Endothelial cell of umbilical vein (primary cell): ENCODE measurements around the gene CSF3. TPM values are rescaled to one million over a fixed set of nuclear protein-coding genes. Genes with fewer than 3 reads are reported as not detected.

ENCODE experiments used
- BruUV-seq: library from RNA; stranded (reverse); fragments of 400-500 nt; replicated peaks from 2 replicates; lab custom pipeline; 2021; lab: Mats Ljungman, UMichigan
- CTCF ChIA-PET: fragments of 300-600, 350-600 bp; sonication (Branson Sonifier 250); formaldehyde crosslinking; loops from one replicate; lab custom pipeline; 2021; ENCODE audit warnings: antibody characterized with exemption, inconsistent platforms; lab: Charles Lee
- POLR2A ChIA-PET: fragments of 300-600, 350-600 bp; sonication (Branson Sonifier 250); formaldehyde crosslinking; loops from one replicate; lab custom pipeline; 2021; ENCODE audit warnings: antibody characterized with exemption, inconsistent platforms; lab: Charles Lee
- DNase-seq: peaks from one replicate; pipeline ENCODE4 v3.0.0-alpha.2; 2011; ENCODE audit warnings: low read depth, low spot score
- FAIRE-seq: peaks from 2 replicates; lab custom pipeline; 2011; peaks lifted over from hg19 to GRCh38; lab: Jason Lieb, UNC
- H2AFZ ChIP-seq: 2 replicates; pipeline ENCODE4 v1.6.0; 2012; ENCODE audit warnings: low read depth, low read length, control low read depth, inconsistent platforms
- H3K27ac ChIP-seq: 2 replicates; pipeline ENCODE4 v1.5.1; 2011; ENCODE audit warnings: low read depth, mild to moderate bottlenecking, control low read depth, low read length, moderate library complexity; ENCODE audit not compliant: insufficient read depth
- H3K27me3 ChIP-seq, 2 experiments: 2 replicates each; pipeline versions ENCODE4 v1.6.0 to v1.6.1; 2011; ENCODE audit warnings: low read length in 2 of 2, mixed read lengths in 1 of 2; ENCODE audit not compliant: control insufficient read depth in 2 of 2, insufficient read depth in 2 of 2
- H3K36me3 ChIP-seq, 2 experiments: 2 replicates in 1 of 2; 3 replicates in 1 of 2; pipeline ENCODE4 v1.5.1; 2011; ENCODE audit warnings: low read length in 2 of 2, mild to moderate bottlenecking in 1 of 2, moderate library complexity in 1 of 2; ENCODE audit not compliant: control insufficient read depth in 2 of 2, insufficient read depth in 2 of 2; ENCODE audit errors: extremely low read depth in 1 of 2
- H3K4me1 ChIP-seq: 3 replicates; pipeline ENCODE4 v1.5.1; 2011; ENCODE audit warnings: mild to moderate bottlenecking, low read length; ENCODE audit not compliant: control insufficient read depth, insufficient read depth; ENCODE audit errors: extremely low read depth
- H3K4me2 ChIP-seq: 2 replicates; pipeline ENCODE4 v1.6.1; 2011; ENCODE audit warnings: low read length, control low read depth, mixed read lengths; ENCODE audit not compliant: insufficient read depth
- H3K4me3 ChIP-seq, 3 experiments: fragments of 200-600 bp in 1 of 3; sonication (generic), shearing (Covaris generic) in 1 of 3; replicated peaks in 1 of 3; 2 replicates each; pipeline ENCODE4 v1.5.1; 2011 to 2016; ENCODE audit warnings: control low read depth in 3 of 3, low read length in 3 of 3, mild to moderate bottlenecking in 2 of 3, inconsistent platforms in 1 of 3, low read depth in 1 of 3, moderate library complexity in 1 of 3; ENCODE audit not compliant: insufficient read depth in 1 of 3
- H3K79me2 ChIP-seq: 2 replicates; pipeline ENCODE4 v1.6.0; 2012; ENCODE audit warnings: low read length, inconsistent platforms; ENCODE audit not compliant: control insufficient read depth, insufficient read depth
- H3K9ac ChIP-seq: replicated peaks from 2 replicates; pipeline ENCODE3; 2011; ENCODE audit warnings: low read length, control low read depth; ENCODE audit not compliant: insufficient read depth; ENCODE audit errors: extremely low read depth
- H3K9me1 ChIP-seq: replicated peaks from 3 replicates; pipeline ENCODE4 v1.6.0; 2011; ENCODE audit warnings: mild to moderate bottlenecking, low read length; ENCODE audit not compliant: control insufficient read depth, insufficient read depth; ENCODE audit errors: extremely low read depth
- H3K9me3 ChIP-seq: replicated peaks from 2 replicates; pipeline ENCODE4 v1.5.1; 2012; ENCODE audit warnings: low read length, inconsistent platforms; ENCODE audit not compliant: control insufficient read depth, insufficient read depth
- H4K20me1 ChIP-seq: replicated peaks from 2 replicates; pipeline ENCODE3; 2011; ENCODE audit warnings: mild to moderate bottlenecking, low read length; ENCODE audit not compliant: control insufficient read depth, insufficient read depth; ENCODE audit errors: extremely low read depth
- CTCF ChIP-seq, 2 donors: IDR thresholded peaks; 1 replicate in 1 of 2; 2 replicates in 1 of 2; pipeline ENCODE4 v1.5.1; 2011; ENCODE audit warnings: low read length in 2 of 2, mild to moderate bottlenecking in 2 of 2, moderate library complexity in 2 of 2, control low read depth in 1 of 2, inconsistent platforms in 1 of 2, low read depth in 1 of 2; ENCODE audit not compliant: insufficient read depth in 1 of 2; ENCODE audit errors: extremely low read depth in 1 of 2
- EZH2 ChIP-seq: IDR thresholded peaks from 2 replicates; pipeline ENCODE4 v1.6.1; 2012; ENCODE audit warnings: borderline replicate concordance, low read depth, mild to moderate bottlenecking, moderate library complexity, low read length, inconsistent platforms; ENCODE audit not compliant: severe bottlenecking
- FOS ChIP-seq: IDR thresholded peaks from 2 replicates; pipeline ENCODE4 v1.6.1; 2011; ENCODE audit warnings: mild to moderate bottlenecking, low read length, moderate library complexity, borderline replicate concordance; ENCODE audit not compliant: insufficient read depth
- GATA2 ChIP-seq: IDR thresholded peaks from 2 replicates; pipeline ENCODE4 v1.7.0; 2011; ENCODE audit warnings: low read depth, mild to moderate bottlenecking, moderate library complexity, mixed read lengths, low read length; ENCODE audit not compliant: insufficient read length, insufficient read depth
- JUN ChIP-seq: IDR thresholded peaks from 2 replicates; pipeline ENCODE4 v1.6.1; 2011; ENCODE audit warnings: borderline replicate concordance, low read depth; ENCODE audit not compliant: insufficient read length, insufficient read depth
- MAX ChIP-seq: IDR thresholded peaks from 2 replicates; pipeline ENCODE4 v1.6.1; 2011; ENCODE audit not compliant: insufficient read depth, insufficient read length
- MYC ChIP-seq: IDR thresholded peaks from one replicate; pipeline ENCODE4 v1.6.1; 2011; ENCODE audit warnings: mild to moderate bottlenecking, low read depth, low read length
- POLR2A ChIP-seq: IDR thresholded peaks from 2 replicates; pipeline ENCODE4 v1.6.1; 2012; ENCODE audit warnings: low read depth, mild to moderate bottlenecking, control low read depth, low read length
- POLR2AphosphoS5 ChIP-seq: IDR thresholded peaks from 2 replicates; pipeline ENCODE4 v1.6.1; 2012; ENCODE audit warnings: low read depth, mild to moderate bottlenecking, control low read depth, low read length, moderate library complexity; ENCODE audit not compliant: insufficient read depth
- dilution Hi-C: fragments of 300-500 bp; cut with MboI; formaldehyde crosslinking; loops from one replicate; pipeline ENCODE4 v1.15.0; 2019; ENCODE audit warnings: low sequenced_read_pairs; ENCODE audit not compliant: extremely low pct_ligation_motif_present
- intact Hi-C: fragments of 100-400 bp; cut with micrococcal nuclease; formaldehyde crosslinking; loops from one replicate; pipeline ENCODE4 v1.10.0; 2022
- polyA plus RNA-seq, 4 experiments: library from polyadenylated mRNA; depleted of rRNA in 3 of 4; stranded (reverse) in 3 of 4; unstranded in 1 of 4; fragments of >200 nt; gene quantifications; 2 replicates each; pipeline versions ENCODE4 v1.2.1 to v1.2.3, GENCODE V29; 2011 to 2012; ENCODE audit warnings: missing spikeins in 1 of 4
- total RNA-seq: library from RNA; stranded (reverse); gene quantifications from 2 replicates; pipeline ENCODE4 v1.2.3, GENCODE V29; 2021

Gene CSF3
- total and polyA plus RNA-seq, 2 donors (not counting 3 experiments of a cell fraction or from before 2014, with no cell fraction given) = 1.0 to 2.9 TPM

DNA sequence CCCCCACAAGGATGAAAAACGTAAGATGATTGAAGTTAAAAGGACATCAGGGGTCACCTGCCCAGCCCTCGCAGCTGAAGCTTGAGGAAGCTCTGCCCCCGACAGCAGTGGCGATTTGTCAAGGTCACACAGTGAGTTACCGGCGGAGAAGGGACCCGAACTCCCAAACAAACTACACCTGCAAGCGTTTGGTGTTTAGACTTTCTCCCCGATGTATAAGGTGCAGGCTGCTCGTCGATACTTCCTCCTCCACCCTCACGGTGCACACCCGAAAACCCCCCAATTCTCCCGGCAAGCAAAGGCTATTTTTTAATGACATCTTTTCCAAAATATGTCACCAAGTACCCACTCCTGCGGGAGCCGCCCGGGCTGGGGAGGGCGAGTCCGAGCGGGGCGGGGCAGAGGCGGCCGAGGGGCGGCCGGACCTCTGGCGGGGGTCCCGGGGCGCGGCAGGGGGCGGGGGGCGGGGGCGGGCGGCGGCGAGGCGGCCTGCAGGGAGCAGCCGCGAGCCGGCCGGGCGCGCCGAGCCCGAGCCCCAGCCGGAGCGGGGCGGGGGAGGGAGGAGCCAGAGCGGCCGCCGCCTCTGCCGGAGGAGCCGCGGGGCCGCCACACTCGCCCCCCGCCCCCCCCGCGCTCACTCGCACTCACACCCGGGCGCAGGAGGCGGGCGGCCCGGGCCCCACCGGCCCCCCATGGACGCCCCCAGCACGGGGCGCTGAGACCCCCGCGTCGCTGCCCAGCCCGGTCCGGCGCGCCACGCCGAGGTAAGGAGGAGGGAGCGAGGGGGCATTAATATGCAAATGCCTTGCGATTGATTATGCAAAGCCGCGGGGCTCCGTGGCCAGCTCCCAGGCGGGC, 47.3 kb downstream of the CSF3 start, which contains the start of gene THRA:
Gene THRA, plus strand, starts transcription at position 637 of the 858 bp plus-strand sequence. CDS start 11,524 bp downstream, outside the sequence.
- H3K9me1 ChIP-seq = no peaks in the 10 kb centered on the region
- H3K36me3 ChIP-seq = no peaks in the 10 kb centered on the region
- H3K27ac ChIP-seq = no peak within 1 kb of the TSS
- H3K9ac ChIP-seq = peak within 1 kb of the TSS; percentile 24
- BruUV-seq = no TSS peak
- no peaks in the 10 kb centered on the region for H4K20me1 ChIP-seq
- H3K4me3 ChIP-seq = peak within 1 kb of the TSS; percentile 48 to 96 (median 86)
- peaks cover 0 to 3% of the 10 kb centered on the region in 2 experiments for H3K27me3 ChIP-seq
- no peaks in the 10 kb centered on the region for H3K9me3 ChIP-seq
- H3K4me2 ChIP-seq = peak within 1 kb of the TSS; percentile 67
- POLR2A ChIA-PET = no interaction called here
- CTCF ChIA-PET = interaction anchor here (0.8 to 5.4 kb wide), 15 partner anchors 8 to 129 kb away, joined by 3 to 62 read pairs (median 5); partner anchors contain the start of genes MED24 and NR1D1
- peaks cover 16% of the 10 kb centered on the region for H3K4me1 ChIP-seq
- TF ChIP-seq POLR2AphosphoS5 (no peak), EZH2 (no peak), GATA2 (no peak), MYC (no peak), CTCF (IDR thresholded peaks at IDR 0.05; ENCODE audit: extremely low read depth in 1 of 2, insufficient read depth in 1 of 2, low read depth in 1 of 2, low read length in 2 of 2) (no peak), MAX (no peak), FOS (no peak), POLR2A (no peak), JUN (no peak)
- H2AFZ ChIP-seq = peak within 1 kb of the TSS; percentile 84
- FAIRE-seq (peak; percentile 12), DNase-seq (peak; percentile 67)
- dilution Hi-C loops (no loop called here), intact Hi-C loops (loop anchor here (1.0 to 2.0 kb wide), 2 partner anchors 24 to 49 kb away; no protein-coding TSS in a partner anchor)
- no peaks in the 10 kb centered on the region for H3K79me2 ChIP-seq
